Muscle layer of colon (tissue), 2 donors: ENCODE measurements around the gene PRICKLE2.

Source experiments
- H3K27ac ChIP-seq: one replicate; pipeline ENCODE4 v1.7.0; 2013; ENCODE audit warnings: low read depth, mild to moderate bottlenecking, low read length, moderate library complexity
- H3K27me3 ChIP-seq, 2 donors: one replicate each; pipeline ENCODE4 v1.7.0; 2013; ENCODE audit warnings: low read length in 2 of 2, mild to moderate bottlenecking in 2 of 2; ENCODE audit not compliant: insufficient read depth in 2 of 2, control insufficient read depth in 1 of 2
- H3K36me3 ChIP-seq: one replicate; pipeline ENCODE4 v1.7.0; 2013; ENCODE audit warnings: mild to moderate bottlenecking, low read length; ENCODE audit not compliant: insufficient read depth
- H3K4me1 ChIP-seq: one replicate; pipeline ENCODE4 v1.7.0; 2013; ENCODE audit warnings: mild to moderate bottlenecking, low read length; ENCODE audit not compliant: insufficient read depth
- H3K4me3 ChIP-seq, 2 donors: one replicate each; pipeline ENCODE4 v1.7.0; 2013; ENCODE audit warnings: low read length in 2 of 2, low read depth in 1 of 2, mild to moderate bottlenecking in 1 of 2, moderate library complexity in 1 of 2
- H3K9ac ChIP-seq: one replicate; pipeline ENCODE4 v1.7.0; 2013; ENCODE audit warnings: low read length
- H3K9me3 ChIP-seq: one replicate; pipeline ENCODE4 v1.7.0; 2013; ENCODE audit warnings: mild to moderate bottlenecking, low read length
- donor health status: abdominal sarcoma.
- donor health status: Adenocarcinoma of cecum.

PRICKLE2 gene

DNA sequence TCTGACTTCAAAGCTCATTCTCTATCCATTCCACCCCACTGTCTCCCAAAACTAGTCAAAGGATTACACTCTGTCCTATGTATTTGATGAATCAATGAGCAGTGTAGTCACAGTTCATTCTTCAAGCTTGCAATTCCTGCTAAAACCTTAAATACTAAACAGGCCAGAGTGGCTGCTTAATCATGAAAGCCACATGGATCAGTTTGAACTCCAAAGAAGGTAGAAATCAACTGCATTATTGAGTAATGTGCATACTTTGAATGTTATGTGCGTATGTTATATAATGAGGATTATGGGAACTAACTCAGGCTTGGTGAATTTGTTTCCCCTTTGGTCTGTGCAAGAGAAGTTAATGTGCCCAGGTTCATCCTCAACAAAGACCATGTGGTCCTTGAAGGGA lies 45.4 kb downstream of the PRICKLE2 start:
- no peak overlapping the region for H3K27ac ChIP-seq
- H3K27me3 ChIP-seq = no peaks in the 10 kb centered on the region
- H3K4me1 ChIP-seq = peaks cover 10% of the 10 kb centered on the region
- no peaks in the 10 kb centered on the region for H3K9me3 ChIP-seq
- no peak overlapping the region for H3K9ac ChIP-seq
- no peak overlapping the region for H3K4me3 ChIP-seq
- peaks cover 3% of the 10 kb centered on the region for H3K36me3 ChIP-seq

DNA sequence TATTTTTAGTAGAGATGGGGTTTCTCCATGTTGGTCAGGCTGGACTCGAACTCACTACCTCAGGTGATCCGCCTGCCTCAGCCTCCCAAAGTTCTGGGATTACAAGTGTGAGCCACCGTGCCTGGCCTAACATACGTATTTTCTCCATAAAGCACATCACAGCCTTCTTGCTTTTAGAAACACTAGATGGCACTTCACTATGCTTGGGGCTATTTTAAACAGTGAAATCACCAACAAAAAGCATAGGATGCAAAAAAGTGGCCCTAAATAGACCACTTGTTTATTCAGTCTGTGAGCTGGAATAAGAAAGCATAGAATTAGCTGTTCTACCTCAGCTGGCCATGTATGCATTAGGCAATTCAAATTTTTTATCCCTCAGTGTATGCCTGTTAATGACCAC lies 46.0 kb downstream of the PRICKLE2 start:
- Histone ChIP-seq H3K9ac (no peak overlapping the region), H3K4me1 (peaks cover 8% of the 10 kb centered on the region), H3K27ac (no peak overlapping the region), H3K4me3 (no peak overlapping the region), H3K27me3 (no peaks in the 10 kb centered on the region), H3K9me3 (no peaks in the 10 kb centered on the region), H3K36me3 (peaks cover 3% of the 10 kb centered on the region)

DNA sequence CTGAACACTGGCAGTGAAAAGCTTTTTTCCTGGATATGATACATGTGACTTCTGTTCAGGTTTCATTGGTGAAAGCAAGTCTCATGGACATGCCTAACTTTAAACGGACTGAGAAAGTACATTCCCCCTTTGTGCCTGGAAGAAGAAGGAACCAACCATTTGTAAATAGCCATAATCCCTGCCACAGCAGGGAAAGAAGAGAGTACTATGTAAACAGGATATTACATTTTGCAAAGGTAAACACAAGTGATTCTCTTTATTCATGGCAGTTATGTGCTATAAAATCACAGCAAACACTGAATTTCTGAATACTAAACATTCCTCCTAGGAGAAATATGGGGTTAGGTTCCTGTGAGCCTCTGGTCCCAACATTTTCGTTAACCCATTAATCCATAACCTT lies 46.8 kb downstream of the PRICKLE2 start:
- Histone ChIP-seq H3K36me3 (peaks cover 3% of the 10 kb centered on the region), H3K4me3 (no peak overlapping the region), H3K27me3 (no peaks in the 10 kb centered on the region), H3K9ac (no peak overlapping the region), H3K27ac (no peak overlapping the region), H3K4me1 (no peaks in the 10 kb centered on the region), H3K9me3 (no peaks in the 10 kb centered on the region)

DNA sequence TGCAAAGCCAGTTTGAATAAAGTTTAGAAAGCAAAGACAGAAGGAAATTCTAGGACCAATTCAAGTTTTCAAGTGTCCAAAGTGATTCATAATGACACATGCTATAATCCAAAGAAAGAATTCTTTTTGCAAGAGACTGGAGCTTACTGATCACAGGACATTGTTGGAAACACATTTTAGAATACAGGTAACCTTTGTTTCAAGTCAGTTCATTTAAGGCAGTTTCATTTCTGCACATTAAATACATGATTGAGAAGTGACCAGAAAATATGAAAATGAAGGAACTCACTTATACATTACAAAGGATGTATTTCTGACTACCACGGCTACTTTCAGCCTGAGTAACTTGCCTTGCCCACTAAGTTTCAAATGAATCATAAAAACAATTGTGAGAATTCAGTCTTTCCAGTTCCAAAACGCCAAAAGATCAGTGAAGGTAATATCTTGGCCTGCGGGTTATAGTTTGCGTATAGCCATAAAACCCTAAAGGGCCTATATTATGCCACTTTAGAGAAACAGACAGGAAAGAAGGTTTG lies 48.7 kb downstream of the PRICKLE2 start:
- Histone ChIP-seq H3K4me3 (no peak overlapping the region), H3K27ac (no peak overlapping the region), H3K9ac (no peak overlapping the region), H3K4me1 (no peaks in the 10 kb centered on the region), H3K9me3 (no peaks in the 10 kb centered on the region), H3K36me3 (no peaks in the 10 kb centered on the region), H3K27me3 (no peaks in the 10 kb centered on the region)

GRCh38 chr3:64174328-64174727 lies 50.9 kb downstream of the PRICKLE2 start:
- no peaks in the 10 kb centered on the region for H3K9me3 ChIP-seq
- no peak overlapping the region for H3K27ac ChIP-seq
- no peak overlapping the region for H3K9ac ChIP-seq
- H3K27me3 ChIP-seq = no peaks in the 10 kb centered on the region
- no peaks in the 10 kb centered on the region for H3K36me3 ChIP-seq
- H3K4me3 ChIP-seq = no peak overlapping the region
- H3K4me1 ChIP-seq = peaks cover 7% of the 10 kb centered on the region

GRCh38 chr3:64173563-64173962 lies 51.7 kb downstream of the PRICKLE2 start:
- Histone ChIP-seq H3K4me1 (peaks cover 11% of the 10 kb centered on the region), H3K27me3 (no peaks in the 10 kb centered on the region), H3K27ac (no peak overlapping the region), H3K9ac (no peak overlapping the region), H3K36me3 (no peaks in the 10 kb centered on the region), H3K4me3 (no peak overlapping the region), H3K9me3 (no peaks in the 10 kb centered on the region)

DNA sequence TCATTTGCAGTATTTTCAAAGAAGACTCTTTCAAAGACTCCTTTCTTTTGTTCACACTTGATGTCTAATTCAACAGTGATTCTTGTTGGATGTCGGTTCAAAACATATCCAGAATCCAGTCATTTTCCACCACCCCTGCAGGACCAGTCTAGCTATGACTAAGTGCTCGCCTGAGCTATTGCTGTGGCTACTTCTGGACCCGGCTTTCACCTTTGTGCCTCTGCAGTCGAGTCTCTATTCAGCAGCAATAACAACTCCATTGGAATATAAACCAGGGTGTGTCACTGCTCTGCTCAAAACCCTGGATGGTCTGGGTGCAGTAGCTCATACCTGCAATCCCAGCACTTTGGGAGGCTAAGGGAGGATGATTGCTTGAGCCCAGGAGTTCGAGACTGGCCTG lies 55.0 kb downstream of the PRICKLE2 start:
- Histone ChIP-seq H3K36me3 (peaks cover 7% of the 10 kb centered on the region), H3K27ac (no peak overlapping the region), H3K4me1 (peaks cover 24% of the 10 kb centered on the region), H3K27me3 (no peaks in the 10 kb centered on the region), H3K4me3 (no peak overlapping the region), H3K9ac (no peak overlapping the region), H3K9me3 (no peaks in the 10 kb centered on the region)

DNA sequence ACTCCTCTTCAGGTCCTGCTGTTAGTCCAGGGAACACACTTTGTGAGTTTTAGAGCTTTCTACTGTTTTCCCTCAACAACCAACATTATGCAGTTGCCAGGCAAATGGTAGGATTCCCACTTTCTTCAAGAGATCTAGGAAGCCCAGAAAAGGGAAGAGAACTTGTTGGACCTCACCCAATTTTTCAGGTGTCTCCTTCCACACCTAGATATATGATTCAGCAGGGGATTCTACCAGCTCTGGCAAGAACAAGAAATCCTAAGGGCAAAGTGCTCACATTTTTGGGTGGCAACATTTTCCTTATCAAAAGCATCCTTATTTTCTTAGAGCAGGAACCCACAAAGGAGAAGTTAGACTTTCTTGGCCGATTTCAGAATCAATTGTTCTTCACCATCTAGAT lies 57.4 kb downstream of the PRICKLE2 start:
- peaks cover 7% of the 10 kb centered on the region for H3K36me3 ChIP-seq
- no peaks in the 10 kb centered on the region for H3K9me3 ChIP-seq
- peaks cover 44% of the 10 kb centered on the region for H3K4me1 ChIP-seq
- no peak overlapping the region for H3K27ac ChIP-seq
- no peaks in the 10 kb centered on the region for H3K27me3 ChIP-seq
- no peak overlapping the region for H3K4me3 ChIP-seq
- no peak overlapping the region for H3K9ac ChIP-seq

- Histone ChIP-seq H3K4me1 (peaks cover 49% of the 10 kb centered on the region), H3K9ac (no peak overlapping the region), H3K4me3 (no peak overlapping the region), H3K36me3 (peaks cover 8% of the 10 kb centered on the region), H3K27me3 (no peaks in the 10 kb centered on the region), H3K9me3 (no peaks in the 10 kb centered on the region), H3K27ac (peak overlapping the region; percentile 41)
Measured at GRCh38 chr3:64167351-64167750, 57.9 kb downstream of the PRICKLE2 start.

DNA sequence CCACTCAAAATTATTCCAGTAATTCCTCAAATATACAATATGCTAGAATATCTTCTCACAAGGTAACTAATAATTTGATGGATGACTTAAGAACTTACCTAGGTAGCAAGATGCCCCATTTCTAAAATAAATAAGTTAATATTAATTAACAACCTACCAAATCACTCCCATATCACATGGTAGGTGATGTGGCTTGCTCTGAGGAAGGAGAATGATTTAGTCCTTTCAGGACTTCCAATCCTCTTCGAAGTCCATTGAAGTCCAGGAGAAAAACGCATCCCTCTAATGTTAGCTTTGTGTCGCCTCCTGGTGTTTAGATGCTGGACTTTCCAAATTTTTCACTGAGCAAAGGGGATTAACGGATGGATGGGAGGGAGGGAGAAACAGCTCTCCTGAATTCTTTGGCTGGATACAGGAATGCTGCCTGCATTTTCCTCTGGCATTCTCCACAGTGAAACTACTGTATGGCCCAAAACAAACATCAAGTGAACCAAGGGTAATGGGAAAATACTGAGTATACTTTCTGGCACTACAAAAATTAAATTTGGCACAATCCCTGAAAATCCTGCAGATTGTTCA lies 58.6 kb downstream of the PRICKLE2 start:
- no peak overlapping the region for H3K9ac ChIP-seq
- H3K4me3 ChIP-seq = no peak overlapping the region
- no peaks in the 10 kb centered on the region for H3K9me3 ChIP-seq
- peak overlapping the region; percentile 41 for H3K27ac ChIP-seq
- H3K36me3 ChIP-seq = peaks cover 10% of the 10 kb centered on the region
- H3K27me3 ChIP-seq = no peaks in the 10 kb centered on the region
- peaks cover 56% of the 10 kb centered on the region for H3K4me1 ChIP-seq

GRCh38 chr3:64164349-64164748 lies 60.9 kb downstream of the PRICKLE2 start:
- Histone ChIP-seq H3K9me3 (no peaks in the 10 kb centered on the region), H3K4me3 (no peak overlapping the region), H3K27me3 (no peaks in the 10 kb centered on the region), H3K4me1 (peaks cover 68% of the 10 kb centered on the region), H3K36me3 (peaks cover 22% of the 10 kb centered on the region), H3K9ac (no peak overlapping the region), H3K27ac (no peak overlapping the region)

GRCh38 chr3:64163755-64164148 lies 61.5 kb downstream of the PRICKLE2 start:
- Histone ChIP-seq H3K36me3 (peaks cover 28% of the 10 kb centered on the region), H3K27me3 (no peaks in the 10 kb centered on the region), H3K9ac (no peak overlapping the region), H3K4me3 (no peak overlapping the region), H3K27ac (no peak overlapping the region), H3K9me3 (no peaks in the 10 kb centered on the region), H3K4me1 (peaks cover 68% of the 10 kb centered on the region)
